22Rv1 (cell line): Measurements from ENCODE around the gene WDSUB1.

Experiments
- H3K27ac ChIP-seq: fragments of 450-650 bp; 2 replicates; pipeline ENCODE4 v1.5.1; 2017
- CTCF ChIP-seq: fragments of 450-650 bp; IDR thresholded peaks from 2 replicates; pipeline ENCODE4 v1.5.1; 2017; ENCODE audit warnings: mild to moderate bottlenecking
- ZFX ChIP-seq: fragments of 450-650 bp; IDR thresholded peaks from 2 replicates; pipeline ENCODE4 v1.6.1; 2017; ENCODE audit warnings: antibody characterized with exemption, borderline replicate concordance

WDSUB1 gene

GRCh38 chr2:159200498-159200897, 86.0 kb downstream of the WDSUB1 start:
- H3K27ac ChIP-seq = no peak overlapping the region
- TF ChIP-seq CTCF (no peak), ZFX (no peak)

GRCh38 chr2:159199761-159200465, 86.6 kb downstream of the WDSUB1 start:
- H3K27ac ChIP-seq = no peak overlapping the region
- TF ChIP-seq CTCF = no peak
- TF ChIP-seq ZFX = no peak

GRCh38 chr2:159199236-159199635, 87.3 kb downstream of the WDSUB1 start:
- TF ChIP-seq ZFX (no peak), CTCF (no peak)
- no peak overlapping the region for H3K27ac ChIP-seq

- TF ChIP-seq CTCF (no peak), ZFX (no peak)
- no peak overlapping the region for H3K27ac ChIP-seq
Measured at GRCh38 chr2:159196393-159196925, 90.0 kb downstream of the WDSUB1 start.

GRCh38 chr2:159195697-159196096, 90.8 kb downstream of the WDSUB1 start:
- TF ChIP-seq ZFX (no peak), CTCF (no peak)
- H3K27ac ChIP-seq = no peak overlapping the region

GRCh38 chr2:159194241-159194640, 92.3 kb downstream of the WDSUB1 start:
- no peak for TF ChIP-seq ZFX
- H3K27ac ChIP-seq = no peak overlapping the region

GRCh38 chr2:159193791-159194190, 92.7 kb downstream of the WDSUB1 start:
- H3K27ac ChIP-seq = no peak overlapping the region
- no peak for TF ChIP-seq CTCF
- TF ChIP-seq ZFX = no peak
